ENCODE data around the gene TMEM178A. TPM values are rescaled to one million over a fixed set of nuclear protein-coding genes. Genes with fewer than 3 reads are reported as not detected.
"Not testable (repeated sequence)": the region's sequence is repeated elsewhere in the genome, so short reads cannot be mapped to it uniquely, and the experiment has no call there.

TMEM178A gene
- total RNA-seq, 2 donors from 2014 or later, result not detected

GRCh38 chr2:39718483-39718882 is 52.8 kb downstream of the TMEM178A start:
- Mint-ChIP-seq H3K9me3 (no peaks in the 10 kb centered on the region), H3K27ac (no peak overlapping the region), H3K36me3 (no peaks in the 10 kb centered on the region), H3K27me3 (peaks cover 4 to 33% of the 10 kb centered on the region in 2 donors), H3K4me3 (no peak overlapping the region), H3K4me1 (ENCODE audit: low read depth in 2 of 2) (no peaks in the 10 kb centered on the region)
- DNase-seq (ENCODE audit: low spot score), result no peak
- ATAC-seq, result no peak

GRCh38 chr2:39719317-39719716 is 53.6 kb downstream of the TMEM178A start:
- Mint-ChIP-seq H3K9me3 (no peaks in the 10 kb centered on the region), H3K4me1 (ENCODE audit: low read depth in 2 of 2) (no peaks in the 10 kb centered on the region), H3K27me3 (peaks cover 7 to 25% of the 10 kb centered on the region in 2 donors), H3K27ac (no peak overlapping the region), H3K36me3 (no peaks in the 10 kb centered on the region), H3K4me3 (no peak overlapping the region)
- DNase-seq (ENCODE audit: low spot score) (no peak), ATAC-seq (no peak)

GRCh38 chr2:39720970-39721369 is 55.3 kb downstream of the TMEM178A start:
- peaks cover 3% of the 10 kb centered on the region for H3K9me3 Mint-ChIP-seq
- H3K27me3 Mint-ChIP-seq, result peaks cover 8 to 20% of the 10 kb centered on the region in 2 donors
- no peak overlapping the region for H3K27ac Mint-ChIP-seq
- H3K4me1 Mint-ChIP-seq (ENCODE audit: low read depth in 2 of 2), result no peaks in the 10 kb centered on the region
- DNase-seq (ENCODE audit: low spot score), result no peak
- no peaks in the 10 kb centered on the region for H3K36me3 Mint-ChIP-seq
- no peak overlapping the region for H3K4me3 Mint-ChIP-seq
- no peak for ATAC-seq

- peaks cover 3% of the 10 kb centered on the region for H3K9me3 Mint-ChIP-seq
- peaks cover 11 to 20% of the 10 kb centered on the region in 2 donors for H3K27me3 Mint-ChIP-seq
- H3K4me3 Mint-ChIP-seq, result no peak overlapping the region
- no peak overlapping the region for H3K27ac Mint-ChIP-seq
- no peaks in the 10 kb centered on the region for H3K36me3 Mint-ChIP-seq
- peaks cover 3 to 6% of the 10 kb centered on the region in 2 donors for H3K4me1 Mint-ChIP-seq (ENCODE audit: low read depth in 2 of 2)
- DNase-seq (ENCODE audit: low spot score) (no peak), ATAC-seq (no peak)
These were observed 57.8 kb downstream of the TMEM178A start for GRCh38 chr2:39723497-39723896.

- Mint-ChIP-seq H3K4me3 (no peak overlapping the region), H3K27me3 (peaks cover 11 to 20% of the 10 kb centered on the region in 2 donors), H3K27ac (no peak overlapping the region), H3K9me3 (peaks cover 3% of the 10 kb centered on the region), H3K4me1 (ENCODE audit: low read depth in 2 of 2) (peaks cover 3 to 9% of the 10 kb centered on the region in 2 donors), H3K36me3 (no peaks in the 10 kb centered on the region)
- DNase-seq (ENCODE audit: low spot score) (no peak), ATAC-seq (no peak)
These were observed 58.5 kb downstream of the TMEM178A start for GRCh38 chr2:39723946-39724827.

GRCh38 chr2:39724828-39725144 is 59.1 kb downstream of the TMEM178A start:
- no peak for ATAC-seq
- peaks cover 3 to 9% of the 10 kb centered on the region in 2 donors for H3K4me1 Mint-ChIP-seq (ENCODE audit: low read depth in 2 of 2)
- DNase-seq (ENCODE audit: low spot score), result no peak
- no peaks in the 10 kb centered on the region for H3K36me3 Mint-ChIP-seq
- H3K4me3 Mint-ChIP-seq, result no peak overlapping the region
- peaks cover 3% of the 10 kb centered on the region for H3K9me3 Mint-ChIP-seq
- no peak overlapping the region for H3K27ac Mint-ChIP-seq
- peaks cover 11 to 20% of the 10 kb centered on the region in 2 donors for H3K27me3 Mint-ChIP-seq

- no peak for ATAC-seq
- DNase-seq (ENCODE audit: low spot score), result no peak
- no peak overlapping the region for H3K4me3 Mint-ChIP-seq
- H3K4me1 Mint-ChIP-seq (ENCODE audit: low read depth in 2 of 2), result peaks cover 3 to 9% of the 10 kb centered on the region in 2 donors
- H3K27ac Mint-ChIP-seq, result no peak overlapping the region
- peaks cover 3% of the 10 kb centered on the region for H3K9me3 Mint-ChIP-seq
- H3K27me3 Mint-ChIP-seq, result peaks cover 9 to 18% of the 10 kb centered on the region in 2 donors
- no peaks in the 10 kb centered on the region for H3K36me3 Mint-ChIP-seq
These were observed 59.7 kb downstream of the TMEM178A start for GRCh38 chr2:39725401-39725800.

- not testable (repeated sequence) for H3K9me3 Mint-ChIP-seq; H3K4me3 Mint-ChIP-seq; H3K36me3 Mint-ChIP-seq; H3K27ac Mint-ChIP-seq; H3K27me3 Mint-ChIP-seq; DNase-seq (ENCODE audit: low spot score); H3K4me1 Mint-ChIP-seq (ENCODE audit: low read depth in 2 of 2); ATAC-seq
These were observed 62.4 kb downstream of the TMEM178A start for GRCh38 chr2:39728085-39728484.

GRCh38 chr2:39728941-39729351 is 63.2 kb downstream of the TMEM178A start:
- DNase-seq (ENCODE audit: low spot score) (no peak), ATAC-seq (no peak)
- no peak overlapping the region for H3K27ac Mint-ChIP-seq
- no peak overlapping the region for H3K4me3 Mint-ChIP-seq
- peaks cover 3 to 9% of the 10 kb centered on the region in 2 donors for H3K4me1 Mint-ChIP-seq (ENCODE audit: low read depth in 2 of 2)
- peaks cover 3% of the 10 kb centered on the region for H3K9me3 Mint-ChIP-seq
- H3K36me3 Mint-ChIP-seq, result peaks cover 4% of the 10 kb centered on the region
- H3K27me3 Mint-ChIP-seq, result peaks cover 0 to 4% of the 10 kb centered on the region in 2 donors

- Mint-ChIP-seq H3K4me1 (ENCODE audit: low read depth in 2 of 2) (peaks cover 6 to 16% of the 10 kb centered on the region in 2 donors), H3K4me3 (no peak overlapping the region), H3K9me3 (no peaks in the 10 kb centered on the region), H3K27me3 (peaks cover 0 to 4% of the 10 kb centered on the region in 2 donors), H3K36me3 (peaks cover 17% of the 10 kb centered on the region), H3K27ac (no peak overlapping the region)
- ATAC-seq (no peak), DNase-seq (ENCODE audit: low spot score) (no peak)
These were observed 64.6 kb downstream of the TMEM178A start for GRCh38 chr2:39730276-39730675.

- H3K36me3 Mint-ChIP-seq, result peaks cover 18% of the 10 kb centered on the region
- peaks cover 0 to 4% of the 10 kb centered on the region in 2 donors for H3K27me3 Mint-ChIP-seq
- H3K27ac Mint-ChIP-seq, result no peak overlapping the region
- H3K9me3 Mint-ChIP-seq, result no peaks in the 10 kb centered on the region
- DNase-seq (ENCODE audit: low spot score) (no peak), ATAC-seq (no peak)
- H3K4me1 Mint-ChIP-seq (ENCODE audit: low read depth in 2 of 2), result peaks cover 6 to 16% of the 10 kb centered on the region in 2 donors
- H3K4me3 Mint-ChIP-seq, result no peak overlapping the region
These were observed 65.1 kb downstream of the TMEM178A start for GRCh38 chr2:39730685-39731302.

GRCh38 chr2:39731546-39731945 is 65.8 kb downstream of the TMEM178A start:
- Mint-ChIP-seq H3K36me3 (peaks cover 18% of the 10 kb centered on the region), H3K9me3 (no peaks in the 10 kb centered on the region), H3K4me1 (ENCODE audit: low read depth in 2 of 2) (peaks cover 4 to 16% of the 10 kb centered on the region in 2 donors), H3K27ac (no peak overlapping the region), H3K4me3 (no peak overlapping the region), H3K27me3 (no peaks in the 10 kb centered on the region)
- DNase-seq (ENCODE audit: low spot score) (no peak), ATAC-seq (no peak)

- peak in 1 of 2 donors; percentile 6 for ATAC-seq
- Mint-ChIP-seq H3K27me3 (no peaks in the 10 kb centered on the region), H3K4me1 (ENCODE audit: low read depth in 2 of 2) (peaks cover 4 to 16% of the 10 kb centered on the region in 2 donors), H3K36me3 (peaks cover 24% of the 10 kb centered on the region), H3K27ac (no peak overlapping the region), H3K9me3 (no peaks in the 10 kb centered on the region), H3K4me3 (no peak overlapping the region)
- no peak for DNase-seq (ENCODE audit: low spot score)
These were observed 66.8 kb downstream of the TMEM178A start for GRCh38 chr2:39732482-39732881.

- Mint-ChIP-seq H3K4me3 (no peak overlapping the region), H3K4me1 (ENCODE audit: low read depth in 2 of 2) (peaks cover 4 to 13% of the 10 kb centered on the region in 2 donors), H3K9me3 (no peaks in the 10 kb centered on the region), H3K27ac (no peak overlapping the region), H3K27me3 (no peaks in the 10 kb centered on the region), H3K36me3 (peaks cover 29% of the 10 kb centered on the region)
- no peak for ATAC-seq
- no peak for DNase-seq (ENCODE audit: low spot score)
These were observed 67.5 kb downstream of the TMEM178A start for GRCh38 chr2:39733070-39733674.

Measured in natural killer cell treated with Interleukin-12 subunit alpha and Interleukin-12 subunit beta and Interleukin-15 and Interleukin-18, amount 100 ng/mL, for 72 hours (primary cell).